ENCODE measurements around the gene ISG20L2.

DNA sequence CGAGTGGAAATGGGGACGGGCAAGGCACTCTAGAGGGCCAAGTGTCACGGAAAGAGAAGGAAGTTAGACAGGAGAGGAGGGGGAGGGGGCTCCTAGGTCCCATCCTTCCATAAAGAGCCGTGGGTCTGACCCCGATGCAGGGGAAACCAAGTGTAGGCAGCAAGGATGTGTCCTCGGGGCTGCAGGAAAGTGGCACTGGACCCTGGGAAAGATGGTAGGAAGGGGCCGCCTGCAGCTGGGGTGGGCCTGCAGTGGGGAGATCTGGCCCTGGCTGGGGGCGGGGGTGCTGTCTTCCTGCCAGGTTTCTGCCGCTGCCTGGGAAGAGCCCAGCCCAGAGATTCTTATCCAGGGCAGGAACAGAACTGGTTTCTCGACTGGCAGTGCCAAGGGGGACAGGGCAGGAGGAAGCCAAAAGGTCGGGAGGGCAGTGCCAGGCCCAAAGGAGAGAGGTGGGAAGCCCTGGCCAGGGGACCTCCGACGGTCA lies 36.1 kb downstream of the ISG20L2 start:
- TF ChIP-seq, protein P1, sequence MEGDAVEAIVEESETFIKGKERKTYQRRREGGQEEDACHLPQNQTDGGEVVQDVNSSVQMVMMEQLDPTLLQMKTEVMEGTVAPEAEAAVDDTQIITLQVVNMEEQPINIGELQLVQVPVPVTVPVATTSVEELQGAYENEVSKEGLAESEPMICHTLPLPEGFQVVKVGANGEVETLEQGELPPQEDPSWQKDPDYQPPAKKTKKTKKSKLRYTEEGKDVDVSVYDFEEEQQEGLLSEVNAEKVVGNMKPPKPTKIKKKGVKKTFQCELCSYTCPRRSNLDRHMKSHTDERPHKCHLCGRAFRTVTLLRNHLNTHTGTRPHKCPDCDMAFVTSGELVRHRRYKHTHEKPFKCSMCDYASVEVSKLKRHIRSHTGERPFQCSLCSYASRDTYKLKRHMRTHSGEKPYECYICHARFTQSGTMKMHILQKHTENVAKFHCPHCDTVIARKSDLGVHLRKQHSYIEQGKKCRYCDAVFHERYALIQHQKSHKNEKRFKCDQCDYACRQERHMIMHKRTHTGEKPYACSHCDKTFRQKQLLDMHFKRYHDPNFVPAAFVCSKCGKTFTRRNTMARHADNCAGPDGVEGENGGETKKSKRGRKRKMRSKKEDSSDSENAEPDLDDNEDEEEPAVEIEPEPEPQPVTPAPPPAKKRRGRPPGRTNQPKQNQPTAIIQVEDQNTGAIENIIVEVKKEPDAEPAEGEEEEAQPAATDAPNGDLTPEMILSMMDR (IDR thresholded peaks at IDR 0.05; ENCODE audit: low read depth, low read length, poor library complexity, severe bottlenecking) = no peak
- no peak for TF ChIP-seq EZH2phosphoT487 (IDR thresholded peaks at IDR 0.05; ENCODE audit: borderline replicate concordance, low read length)
